ENCODE results near the gene PPFIA3.
A peak's percentile ranks its signal among the peaks of the same experiment; 100 is the strongest.

Gene PPFIA3

DNA sequence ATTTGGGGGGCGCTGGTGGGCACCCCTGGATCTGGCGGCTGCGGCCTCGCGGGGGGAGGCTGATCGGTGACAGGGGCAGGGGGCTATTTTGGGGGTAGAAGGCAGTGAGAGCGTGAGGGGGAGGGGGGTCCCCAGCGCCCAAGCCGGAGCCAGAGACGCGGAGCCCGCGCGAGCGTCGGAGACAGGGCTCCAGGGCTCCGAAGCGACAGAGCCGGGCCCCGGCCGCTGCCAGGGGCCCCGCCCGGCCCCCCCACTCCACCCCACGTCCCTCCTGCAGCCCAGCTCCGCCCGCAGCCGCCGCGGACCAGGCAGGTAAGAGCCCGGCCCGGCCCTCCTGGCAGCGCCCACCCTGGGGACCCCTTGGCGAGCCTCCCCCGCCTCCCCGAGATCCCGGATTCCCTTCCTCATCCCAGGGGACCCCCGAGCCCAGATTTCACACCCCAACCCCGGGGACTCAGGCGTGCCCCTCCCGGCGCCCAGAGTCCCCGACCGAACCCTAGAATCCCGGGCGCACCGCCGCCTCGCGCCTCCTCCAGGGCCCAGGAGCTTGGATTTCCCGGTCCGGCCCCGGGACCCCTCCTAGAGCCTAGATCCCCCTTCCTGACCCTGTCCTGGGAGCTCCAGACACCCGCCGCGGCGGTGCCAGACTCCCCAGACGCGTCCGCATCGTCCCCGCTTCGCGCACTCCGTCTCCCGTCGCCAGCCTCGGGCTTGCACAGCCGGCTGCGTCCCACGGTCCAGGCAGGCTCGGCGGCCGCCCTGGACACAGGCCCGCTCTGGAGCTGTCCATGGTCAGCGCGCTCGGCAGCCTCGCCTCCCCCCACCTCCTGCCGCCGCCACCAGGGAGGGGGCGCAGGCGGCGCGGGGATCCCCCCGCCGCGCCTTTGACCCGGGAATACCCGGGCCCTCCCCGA lies at the start of gene PPFIA3:
TSS of gene PPFIA3 (plus strand) at position 134 of the 914 bp plus-strand sequence. CDS start 8,330 bp downstream, outside the sequence.
- DNase-seq = peak; percentile 73

DNA sequence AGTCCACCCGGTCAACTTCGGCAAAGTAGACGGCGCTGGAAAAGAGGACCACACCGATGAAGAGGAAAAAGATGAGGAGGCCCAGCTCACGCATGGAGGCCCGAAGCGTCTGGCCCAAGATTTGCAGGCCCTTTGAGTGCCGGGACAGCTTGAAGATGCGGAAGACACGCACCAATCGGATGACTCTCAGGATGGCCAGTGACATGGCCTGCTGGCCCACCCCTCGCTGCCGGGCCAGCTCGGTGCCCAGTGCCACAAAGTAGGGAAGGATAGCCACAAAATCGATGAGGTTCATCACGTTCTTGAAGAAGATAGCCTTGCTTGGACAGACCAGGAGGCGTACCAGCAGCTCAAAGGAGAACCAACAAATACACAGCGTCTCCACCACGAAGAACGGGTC lies 48.9 kb upstream of the PPFIA3 start:
- no peak for DNase-seq

GRCh38 chr19:49071860-49072547 lies 47.3 kb upstream of the PPFIA3 start:
- DNase-seq = peak; percentile 41

DNA sequence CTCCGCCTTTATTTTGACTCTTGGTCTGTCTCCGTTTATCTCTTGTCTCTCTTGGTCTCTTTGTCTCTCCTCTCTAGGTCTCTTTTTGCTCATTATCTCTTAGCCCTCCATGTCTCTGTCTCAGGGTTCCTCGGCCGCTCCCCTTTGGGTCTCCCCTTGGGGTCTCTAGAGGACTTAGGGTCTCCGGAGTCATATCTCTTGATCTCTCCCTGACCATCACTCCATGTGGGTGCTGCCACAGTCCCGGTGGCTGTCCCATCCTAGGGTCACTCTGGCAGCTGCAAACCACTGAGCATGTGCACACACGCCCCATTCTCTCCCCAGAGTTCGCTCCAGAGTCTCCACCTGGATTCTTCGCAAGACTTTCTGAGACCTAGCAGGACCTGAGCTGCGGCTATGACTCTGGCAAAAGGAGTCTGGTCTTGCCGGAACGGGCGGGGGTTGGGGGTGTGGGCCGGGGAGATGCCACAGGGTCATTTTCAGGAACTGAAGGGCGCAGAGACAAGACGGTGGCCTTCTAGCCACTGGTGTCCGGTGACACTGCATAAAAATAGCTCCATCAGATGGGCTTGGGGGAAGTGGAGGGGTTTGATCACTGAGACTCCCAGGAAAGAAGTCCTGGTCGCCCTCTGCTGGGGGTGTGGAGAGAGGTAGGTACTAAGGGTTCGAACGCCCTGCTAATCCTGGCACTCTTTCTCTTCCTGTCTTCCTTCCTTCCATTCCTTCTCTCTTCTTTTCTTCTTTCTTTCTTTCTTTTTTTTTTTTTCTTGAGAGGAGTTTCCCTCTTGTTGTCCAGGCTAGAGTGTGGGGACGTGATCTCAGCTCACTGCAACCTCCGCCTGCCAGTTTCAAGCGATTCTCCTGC lies 45.6 kb upstream of the PPFIA3 start:
- peak; percentile 56 for DNase-seq

GRCh38 chr19:49074869-49075268 lies 44.5 kb upstream of the PPFIA3 start:
- DNase-seq = peak; percentile 80

GRCh38 chr19:49080392-49080791 lies 39.0 kb upstream of the PPFIA3 start:
- DNase-seq = no peak

DNA sequence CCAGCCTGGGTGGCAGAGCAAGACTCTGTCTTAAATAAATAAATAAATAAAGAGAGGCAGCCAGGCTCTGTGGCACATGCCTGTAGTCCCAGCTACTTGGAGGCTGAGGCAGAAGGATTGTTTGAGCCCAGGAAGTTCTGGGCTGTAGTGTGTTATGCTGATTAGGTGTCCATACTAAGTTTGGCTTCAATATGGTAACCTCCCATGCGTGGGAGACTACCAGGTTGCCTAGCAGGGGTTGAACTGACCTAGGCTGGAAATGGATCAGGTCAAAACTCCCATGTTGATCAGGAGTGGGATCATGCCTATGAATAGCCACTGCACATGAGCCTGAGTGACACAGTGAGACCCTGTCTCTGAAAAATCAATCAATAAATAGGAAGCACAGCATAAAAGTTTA lies 38.1 kb upstream of the PPFIA3 start:
- DNase-seq = no peak

- DNase-seq = peak; percentile 46
These were observed 34.9 kb upstream of the PPFIA3 start for GRCh38 chr19:49084206-49085019.

DNA sequence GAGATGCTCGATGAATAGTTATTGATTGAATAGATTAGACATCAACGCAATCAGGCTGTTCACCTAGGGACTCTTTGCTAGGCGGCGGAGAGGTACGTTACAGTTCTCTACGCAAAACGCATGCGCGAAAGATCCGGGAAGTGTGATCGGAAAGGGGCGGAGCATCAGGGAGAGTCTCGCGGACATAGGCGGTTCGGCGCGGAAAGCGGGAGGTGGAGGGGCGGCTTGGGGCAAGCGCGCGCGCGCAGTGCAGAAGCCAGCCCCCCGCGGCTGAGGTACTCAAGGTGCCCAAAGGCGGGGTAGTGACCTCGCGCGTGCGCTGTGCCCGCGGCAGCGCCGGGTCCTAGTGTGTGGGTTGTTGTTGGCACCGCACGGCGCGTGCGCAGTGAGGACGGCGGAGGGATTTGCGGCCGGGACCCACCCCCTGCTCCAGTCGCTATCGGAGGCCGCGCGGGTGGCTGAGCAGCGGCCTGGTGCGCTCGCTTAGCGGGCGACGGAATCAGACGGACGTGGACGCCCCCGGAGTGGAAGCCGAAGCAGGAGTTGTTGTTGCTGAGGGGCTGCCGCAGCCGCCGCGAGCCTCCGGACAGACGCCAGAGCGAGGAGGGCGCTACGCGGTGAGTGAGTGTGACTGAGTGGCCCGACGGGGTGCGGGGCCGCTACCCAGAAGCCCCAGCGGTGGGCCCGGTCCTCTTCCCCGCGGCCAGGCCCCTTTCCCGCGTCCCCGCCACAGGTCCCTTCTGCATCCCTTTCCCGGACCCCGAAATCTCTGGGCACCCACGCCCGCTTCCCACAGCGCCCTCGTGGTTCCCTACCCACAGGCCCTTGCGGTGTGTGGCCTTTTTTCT lies 34.1 kb upstream of the PPFIA3 start, which contains the start of gene SNRNP70:
TSS of gene SNRNP70 (plus strand) at position 432 of the 848 bp plus-strand sequence. CDS start 964 bp downstream, outside the sequence.
- peak; percentile 100 for DNase-seq

DNA sequence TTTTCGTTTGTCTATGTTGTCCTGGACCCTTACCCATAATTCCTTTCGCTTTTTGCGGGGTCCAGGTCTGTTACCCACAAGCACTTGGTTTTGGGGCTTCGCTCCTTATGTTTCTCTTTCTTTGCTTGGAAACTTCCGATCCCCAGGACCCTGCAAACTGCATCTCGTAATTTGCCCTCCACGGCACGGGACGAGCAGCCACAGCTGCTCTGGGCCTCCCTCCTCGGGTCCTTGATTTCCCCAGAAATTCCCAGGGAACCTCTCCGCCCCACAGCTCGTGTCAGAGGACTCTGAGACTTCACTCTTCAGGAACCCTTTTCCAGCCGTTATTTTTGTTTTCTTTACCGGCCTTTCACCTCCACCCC lies 33.5 kb upstream of the PPFIA3 start:
- DNase-seq = peak; percentile 50

DNA sequence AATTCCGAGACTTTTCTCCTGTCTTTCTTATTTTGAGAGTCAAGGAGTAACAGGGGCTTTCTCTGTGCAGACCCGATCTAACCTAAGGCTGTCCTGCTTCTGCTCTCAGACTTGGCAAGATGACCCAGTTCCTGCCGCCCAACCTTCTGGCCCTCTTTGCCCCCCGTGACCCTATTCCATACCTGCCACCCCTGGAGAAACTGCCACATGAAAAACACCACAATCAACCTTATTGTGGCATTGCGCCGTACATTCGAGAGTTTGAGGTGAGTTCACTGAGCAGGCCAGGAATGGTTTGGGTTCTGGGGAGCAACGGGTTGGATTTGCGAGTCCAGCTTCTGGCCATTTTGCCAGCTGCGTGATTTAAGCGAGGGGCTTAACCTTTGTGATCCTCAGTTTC lies 33.0 kb upstream of the PPFIA3 start:
- no peak for DNase-seq

DNA sequence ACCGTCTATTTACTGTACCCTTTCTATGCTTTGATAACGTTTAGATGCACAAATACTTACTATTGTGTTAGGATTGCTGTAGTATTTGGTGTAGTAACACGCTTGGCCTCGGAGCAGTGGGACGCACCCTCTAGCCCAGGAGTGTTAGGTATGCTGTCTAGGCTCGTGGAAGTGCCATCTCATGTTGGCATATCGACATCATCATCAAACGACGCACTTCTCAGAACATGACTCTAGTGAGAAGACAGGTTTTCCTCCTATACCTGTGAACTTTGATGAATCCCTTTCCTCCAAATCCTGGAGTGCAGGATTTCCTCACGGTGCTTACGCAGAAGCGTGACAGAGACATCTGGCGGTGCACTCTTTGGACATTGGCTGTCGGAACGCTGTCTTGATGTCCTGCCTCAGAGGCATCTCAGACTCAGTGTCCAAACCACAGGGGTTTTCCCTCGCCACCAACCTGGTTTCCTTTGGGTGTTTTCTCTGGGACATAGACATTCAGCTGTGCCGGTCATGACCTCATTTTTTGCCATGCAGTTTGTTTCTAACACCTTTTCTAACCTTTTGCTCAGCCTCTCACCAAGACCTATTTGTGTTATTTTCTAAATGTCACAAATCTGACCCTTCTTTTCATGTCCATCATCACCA lies 27.8 kb upstream of the PPFIA3 start:
- no peak for DNase-seq

- DNase-seq = no peak
These were observed 26.7 kb upstream of the PPFIA3 start for GRCh38 chr19:49092686-49093085.

GRCh38 chr19:49094505-49095482 lies 24.6 kb upstream of the PPFIA3 start:
- no peak for DNase-seq

GRCh38 chr19:49097453-49098288 lies 21.7 kb upstream of the PPFIA3 start:
- peak; percentile 90 for DNase-seq

- no peak for DNase-seq
These were observed 20.5 kb upstream of the PPFIA3 start for GRCh38 chr19:49098795-49099194.

- DNase-seq = no peak
These were observed 18.2 kb upstream of the PPFIA3 start for GRCh38 chr19:49101160-49101559.

DNA sequence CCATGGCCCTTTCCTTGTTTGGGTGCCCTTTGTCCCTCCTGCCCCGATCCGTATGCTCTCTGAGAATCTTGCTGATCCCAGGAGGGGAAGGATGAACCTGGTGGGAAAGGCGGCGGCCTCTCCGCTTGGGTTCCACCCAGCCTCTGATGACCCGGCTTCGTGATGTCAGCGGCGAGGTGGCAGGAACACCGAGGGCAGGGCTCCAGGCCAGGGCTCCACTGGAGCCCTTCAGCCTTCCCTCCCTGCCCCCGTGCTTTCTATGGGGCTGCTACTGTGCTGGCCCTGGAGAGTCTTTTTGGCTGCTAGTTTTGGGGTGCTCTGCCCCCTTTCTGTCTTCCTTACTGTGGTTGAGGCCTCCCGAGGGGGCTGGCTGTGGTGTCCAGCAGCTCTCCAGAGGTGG lies 17.0 kb upstream of the PPFIA3 start:
- no peak for DNase-seq
